Uterus (tissue), 2 donors: ENCODE results near the gene RARB.

ENCODE experiments used
- POLR2A ChIP-seq, 2 donors: fragments of 450-650 bp; IDR thresholded peaks; one replicate each; pipeline ENCODE4 v1.6.1; 2016; ENCODE audit warnings: antibody characterized with exemption in 2 of 2, mild to moderate bottlenecking in 1 of 2, moderate library complexity in 1 of 2
- TF ChIP-seq, protein P1 (sequence below), 4 experiments: fragments of 200-600 bp in 2 of 4; fragments of 450-650 bp in 2 of 4; sonication (generic) in 2 of 4; IDR thresholded peaks; one replicate each; pipeline ENCODE4 v1.5.1; 2016 to 2019; ENCODE audit warnings: antibody characterized with exemption in 4 of 4, mild to moderate bottlenecking in 2 of 4, moderate library complexity in 1 of 4

DNA sequence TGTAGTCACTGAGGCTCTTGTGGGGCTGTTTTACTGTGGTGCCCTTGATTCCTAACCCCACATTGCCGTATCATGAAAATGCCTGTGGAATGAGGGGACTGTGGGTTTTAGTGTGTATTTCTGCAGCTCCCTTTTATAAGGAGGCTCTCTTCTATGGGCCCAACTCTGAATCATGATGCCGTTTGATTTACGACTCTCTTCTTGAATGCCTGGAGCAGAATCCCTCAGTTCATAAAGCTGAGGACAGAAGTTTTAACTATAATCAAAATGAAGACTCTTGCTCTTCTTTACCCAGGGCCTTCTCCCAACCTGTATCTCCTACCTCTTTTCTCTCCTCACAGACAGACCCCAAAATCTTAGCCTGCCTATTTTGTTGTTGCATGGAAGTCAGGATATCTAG is 109.5 kb downstream of the RARB start:
- TF ChIP-seq, protein P1, sequence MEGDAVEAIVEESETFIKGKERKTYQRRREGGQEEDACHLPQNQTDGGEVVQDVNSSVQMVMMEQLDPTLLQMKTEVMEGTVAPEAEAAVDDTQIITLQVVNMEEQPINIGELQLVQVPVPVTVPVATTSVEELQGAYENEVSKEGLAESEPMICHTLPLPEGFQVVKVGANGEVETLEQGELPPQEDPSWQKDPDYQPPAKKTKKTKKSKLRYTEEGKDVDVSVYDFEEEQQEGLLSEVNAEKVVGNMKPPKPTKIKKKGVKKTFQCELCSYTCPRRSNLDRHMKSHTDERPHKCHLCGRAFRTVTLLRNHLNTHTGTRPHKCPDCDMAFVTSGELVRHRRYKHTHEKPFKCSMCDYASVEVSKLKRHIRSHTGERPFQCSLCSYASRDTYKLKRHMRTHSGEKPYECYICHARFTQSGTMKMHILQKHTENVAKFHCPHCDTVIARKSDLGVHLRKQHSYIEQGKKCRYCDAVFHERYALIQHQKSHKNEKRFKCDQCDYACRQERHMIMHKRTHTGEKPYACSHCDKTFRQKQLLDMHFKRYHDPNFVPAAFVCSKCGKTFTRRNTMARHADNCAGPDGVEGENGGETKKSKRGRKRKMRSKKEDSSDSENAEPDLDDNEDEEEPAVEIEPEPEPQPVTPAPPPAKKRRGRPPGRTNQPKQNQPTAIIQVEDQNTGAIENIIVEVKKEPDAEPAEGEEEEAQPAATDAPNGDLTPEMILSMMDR (IDR thresholded peaks at IDR 0.05), result no peak
- no peak for TF ChIP-seq POLR2A (IDR thresholded peaks at IDR 0.05)
